HG03469 (cell line): ENCODE data around the gene ROS1.

Experiments
- ATAC-seq: cut with Tn5 transposase; IDR thresholded peaks from one replicate; pipeline ENCODE4 v1.9.1; 2021; ENCODE audit warnings: mild to moderate bottlenecking, moderate library complexity, moderate number of reproducible peaks; ENCODE audit not compliant: unreplicated experiment

ROS1 gene

GRCh38 chr6:117311726-117312125, 114.0 kb downstream of the ROS1 start:
- ATAC-seq, result no peak

DNA sequence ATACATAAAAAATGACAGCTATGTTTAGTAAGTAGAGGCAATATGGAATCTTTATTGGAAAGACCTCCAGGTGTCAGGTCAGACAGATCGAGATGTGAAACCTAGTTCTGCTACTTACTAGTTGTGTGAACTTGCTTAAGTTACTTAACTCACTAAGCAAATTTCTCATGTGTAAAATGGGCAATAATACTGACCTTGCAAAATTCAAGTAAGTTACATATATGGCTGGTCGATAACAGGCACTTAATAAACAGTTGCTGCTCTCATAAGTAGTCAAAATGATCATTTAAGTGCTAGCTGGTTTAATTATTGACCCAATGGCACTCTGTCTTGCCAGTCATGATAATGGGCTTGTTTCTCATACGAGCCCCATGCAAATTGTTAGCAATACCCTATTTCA, 114.4 kb downstream of the ROS1 start:
- ATAC-seq, result no peak

- no peak for ATAC-seq
These were observed 116.1 kb downstream of the ROS1 start for GRCh38 chr6:117309611-117310010.

GRCh38 chr6:117309069-117309468, 116.7 kb downstream of the ROS1 start:
- no peak for ATAC-seq

DNA sequence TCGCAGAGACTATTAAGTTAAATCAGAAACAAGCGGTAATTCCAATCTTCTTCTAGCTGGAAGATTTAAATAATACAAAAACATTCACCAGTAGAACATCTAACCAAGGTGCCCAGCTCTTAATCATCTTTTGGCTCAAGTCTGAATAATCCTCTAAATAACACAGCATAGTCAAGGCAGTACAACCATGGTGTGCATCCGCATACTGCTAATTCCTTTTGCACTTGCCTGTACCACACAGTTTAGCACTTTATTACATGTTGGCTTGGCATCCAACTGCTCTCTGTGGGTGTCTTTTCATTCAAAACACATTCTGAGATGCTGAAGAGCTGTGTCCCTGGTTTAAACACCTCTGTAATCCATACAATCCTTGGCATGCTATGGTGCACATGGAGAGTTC, 118.1 kb downstream of the ROS1 start:
- ATAC-seq, result no peak

- ATAC-seq, result no peak
These were observed 119.4 kb downstream of the ROS1 start for GRCh38 chr6:117306227-117306790.

DNA sequence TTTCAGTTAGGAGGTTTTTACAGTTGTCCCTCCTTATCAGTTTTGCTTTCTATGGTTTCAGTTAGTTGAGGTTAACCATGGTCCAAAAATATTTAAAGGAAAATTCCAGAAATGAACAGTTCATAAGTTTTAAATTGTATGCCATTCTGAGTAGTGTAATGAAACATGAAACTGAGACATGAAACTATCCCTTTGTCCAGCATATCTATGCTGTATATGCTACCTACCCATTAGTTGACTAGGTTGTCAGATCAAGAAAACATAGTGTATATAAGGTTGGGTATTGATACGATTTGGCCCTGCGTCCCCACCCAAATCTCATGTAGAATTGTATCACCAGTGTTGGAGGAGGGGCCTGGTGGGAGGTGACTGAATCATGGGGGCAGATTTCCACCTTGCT, 121.3 kb downstream of the ROS1 start:
- no peak for ATAC-seq

GRCh38 chr6:117303323-117303722, 122.4 kb downstream of the ROS1 start:
- no peak for ATAC-seq

DNA sequence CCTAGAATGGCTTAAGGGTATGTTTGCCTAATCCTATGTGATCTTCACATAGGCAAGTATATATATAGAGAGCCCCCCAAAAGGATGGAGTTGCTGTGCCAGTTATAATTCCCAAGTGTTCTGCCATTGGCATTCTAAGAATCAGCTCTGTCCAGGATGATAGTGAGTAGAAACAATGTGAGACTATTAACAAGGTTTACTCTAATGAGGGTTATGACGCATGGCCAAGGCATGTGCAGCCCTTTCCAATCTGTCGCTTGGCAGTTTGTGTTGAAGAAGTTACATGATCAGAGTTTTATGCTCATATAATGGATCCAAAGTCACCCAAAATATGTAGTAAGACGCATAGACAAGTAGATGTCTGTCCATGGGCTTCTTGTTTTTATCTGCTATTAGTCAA, 126.8 kb downstream of the ROS1 start:
- ATAC-seq, result no peak

DNA sequence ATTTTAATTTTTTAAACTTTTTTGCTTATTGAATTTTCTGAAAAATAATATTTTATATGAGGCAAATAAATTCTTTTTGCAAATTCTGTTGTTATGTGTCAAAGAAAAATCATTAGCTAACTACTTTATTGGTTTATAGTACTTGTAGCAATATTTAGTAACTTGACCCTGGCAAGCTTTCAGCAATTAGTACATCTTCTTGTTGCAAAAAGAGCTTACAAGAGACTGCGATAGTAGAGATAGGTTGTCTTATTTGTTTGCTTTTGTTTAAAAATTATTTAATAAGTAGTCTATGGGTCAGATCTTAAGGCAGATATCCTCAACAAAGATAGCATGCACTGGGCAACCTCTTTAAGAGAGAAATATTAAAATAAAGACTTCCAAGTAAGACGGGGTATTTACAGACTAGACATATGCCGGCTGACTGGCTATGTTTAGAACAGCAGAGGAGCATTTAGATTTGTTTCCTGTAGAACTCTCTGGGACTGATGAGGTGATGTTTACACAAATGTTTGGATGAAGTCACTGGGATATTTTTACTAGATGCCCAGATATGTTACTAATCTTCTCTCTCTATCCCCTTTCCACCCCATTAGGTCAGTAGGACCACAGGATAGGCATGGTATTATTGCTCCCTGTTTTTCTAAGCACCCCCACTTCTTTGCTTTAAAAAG, 135.4 kb downstream of the ROS1 start:
- no peak for ATAC-seq

- ATAC-seq, result no peak
These were observed 137.5 kb downstream of the ROS1 start for GRCh38 chr6:117288083-117288715.

DNA sequence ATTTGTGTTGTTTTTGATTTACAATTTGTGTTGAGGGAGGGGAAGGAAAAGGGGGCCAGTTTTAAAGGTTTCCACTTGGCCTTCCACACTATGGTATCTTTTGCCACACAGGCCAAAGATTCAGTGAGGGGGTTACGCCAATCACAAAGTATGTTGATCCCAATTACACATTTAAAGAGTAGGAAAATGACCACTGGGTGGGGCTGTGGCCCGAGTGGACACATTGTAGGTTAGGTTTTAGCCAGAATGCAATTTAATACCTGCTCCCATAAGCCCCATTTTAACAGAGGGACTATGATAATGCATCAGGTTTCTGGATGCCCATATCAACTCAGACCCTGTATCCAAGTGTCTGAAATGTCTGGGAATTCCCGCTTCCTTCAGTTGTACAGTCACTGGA, 144.8 kb downstream of the ROS1 start:
- ATAC-seq, result no peak

- ATAC-seq, result no peak
These were observed 148.9 kb downstream of the ROS1 start for GRCh38 chr6:117276778-117277316.

DNA sequence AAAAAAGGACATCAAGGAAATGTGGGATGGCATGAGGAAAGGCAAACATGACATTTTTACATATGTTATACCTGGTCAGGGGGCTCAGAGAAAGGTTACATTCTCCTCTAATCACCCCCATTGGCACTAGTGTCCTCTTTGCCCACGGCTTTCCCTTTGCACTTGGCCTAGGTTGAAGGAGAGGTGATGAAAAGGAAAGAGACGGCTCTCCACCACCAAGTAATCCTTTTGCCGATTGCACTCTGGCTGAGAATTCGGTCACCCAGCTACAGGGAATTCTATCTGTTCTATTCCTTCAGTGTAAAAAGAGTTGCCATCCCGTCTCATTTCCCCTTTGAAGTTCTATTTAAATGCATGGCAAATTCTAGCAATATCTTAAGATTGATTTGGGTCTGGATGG, 150.0 kb downstream of the ROS1 start:
- no peak for ATAC-seq

DNA sequence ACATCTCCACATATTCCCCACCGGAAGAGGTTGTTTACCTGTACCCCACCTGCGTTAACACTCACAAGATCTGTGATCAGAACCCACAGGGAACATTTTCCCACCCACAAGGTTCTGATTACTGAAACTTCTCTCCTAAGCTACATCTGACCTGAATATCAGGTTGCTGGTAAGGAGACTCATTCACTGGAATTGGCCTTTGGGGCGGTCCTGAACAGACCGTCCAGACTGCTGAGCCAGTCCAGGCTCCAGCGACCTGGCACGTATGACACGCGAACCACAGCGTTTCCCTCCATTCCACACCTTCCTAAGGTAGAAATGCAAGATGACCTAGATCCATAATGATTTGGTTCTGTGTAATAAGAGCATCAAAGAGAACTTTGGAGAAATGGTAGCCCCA, 150.5 kb downstream of the ROS1 start:
- no peak for ATAC-seq

DNA sequence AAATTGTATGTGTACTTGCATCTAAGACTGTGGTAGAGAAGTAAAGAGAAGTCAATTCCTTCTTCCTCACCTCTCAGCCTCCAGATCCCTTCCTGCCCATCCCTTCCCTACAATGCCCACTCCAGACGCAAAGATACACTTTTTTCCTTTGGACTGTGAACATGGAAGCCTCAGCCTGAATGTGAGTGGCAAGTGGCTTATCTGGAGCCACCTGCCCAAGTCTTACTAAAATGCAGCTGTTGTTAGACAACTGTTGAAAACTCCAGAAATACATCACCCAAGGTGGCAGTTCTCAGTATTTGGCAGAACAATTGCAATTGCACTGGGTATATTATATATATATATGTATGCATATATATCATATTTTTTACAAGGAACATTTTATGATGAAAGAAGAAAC, 152.9 kb downstream of the ROS1 start:
- ATAC-seq, result no peak

- ATAC-seq, result no peak
These were observed 153.5 kb downstream of the ROS1 start for GRCh38 chr6:117272032-117272866.

DNA sequence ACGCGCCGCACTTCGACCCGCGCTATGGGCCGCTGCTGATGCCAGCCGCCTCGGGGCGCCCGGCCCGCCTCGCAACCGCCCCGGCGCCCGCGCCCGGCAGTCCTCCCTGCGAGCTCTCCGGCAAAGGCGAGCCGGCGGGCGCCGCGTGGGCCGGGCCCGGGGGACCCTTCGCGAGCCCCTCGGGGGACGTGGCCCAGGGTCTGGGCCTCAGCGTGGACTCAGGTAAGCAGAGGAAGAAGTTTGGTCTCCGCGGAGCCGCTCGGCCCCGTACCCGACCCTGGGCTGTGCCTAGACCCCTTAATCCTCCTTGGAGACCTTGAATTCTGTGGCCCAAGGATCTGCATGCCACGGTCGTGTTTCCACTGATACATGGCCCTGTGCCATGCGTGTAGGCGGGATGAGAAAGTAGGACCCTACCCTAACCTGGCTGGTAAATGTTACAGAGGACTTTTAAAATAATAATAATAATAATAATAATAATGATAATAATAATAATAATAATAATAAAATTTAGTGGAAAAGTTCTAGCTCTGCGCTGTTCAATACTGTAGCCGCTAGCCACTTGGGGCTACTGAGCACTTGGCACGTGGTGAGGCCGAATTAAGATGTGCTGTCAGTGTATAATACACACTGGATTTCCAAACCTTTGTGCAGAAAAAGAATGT, 154.8 kb downstream of the ROS1 start:
- no peak for ATAC-seq

DNA sequence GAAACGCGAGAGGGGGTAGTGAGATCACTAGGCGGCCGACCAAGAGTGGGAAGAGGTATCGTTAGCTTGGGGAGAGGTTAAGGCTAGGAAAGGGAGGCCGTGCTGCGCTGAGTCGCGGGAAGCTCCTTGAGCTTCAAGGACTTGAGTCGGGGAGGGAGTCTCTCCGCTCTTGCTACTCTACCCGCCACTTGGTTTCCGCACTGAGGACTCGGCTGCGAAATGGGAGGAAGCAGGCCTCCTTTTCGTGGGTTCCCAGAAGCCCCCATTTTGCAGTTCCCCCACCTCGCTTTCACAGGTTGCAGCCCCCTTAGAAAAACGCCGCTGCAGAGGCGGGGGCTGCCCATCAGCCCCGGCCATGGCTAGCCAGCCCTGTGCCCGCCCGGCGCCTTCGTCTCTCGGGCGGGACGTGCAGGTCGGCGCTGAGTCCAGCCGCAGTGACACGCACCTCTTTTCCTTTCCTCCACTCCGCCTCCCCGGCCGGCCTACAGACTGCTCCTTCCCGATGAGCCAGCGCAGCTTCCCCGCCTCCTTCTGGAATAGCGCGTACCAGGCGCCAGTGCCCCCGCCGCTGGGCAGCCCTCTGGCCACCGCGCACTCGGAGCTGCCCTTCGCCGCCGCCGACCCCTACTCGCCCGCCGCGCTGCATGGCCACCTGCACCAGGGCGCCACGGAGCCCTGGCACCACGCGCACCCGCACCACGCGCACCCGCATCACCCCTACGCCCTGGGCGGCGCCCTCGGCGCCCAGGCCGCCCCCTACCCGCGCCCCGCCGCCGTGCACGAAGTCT, 155.5 kb downstream of the ROS1 start:
- ATAC-seq, result no peak

DNA sequence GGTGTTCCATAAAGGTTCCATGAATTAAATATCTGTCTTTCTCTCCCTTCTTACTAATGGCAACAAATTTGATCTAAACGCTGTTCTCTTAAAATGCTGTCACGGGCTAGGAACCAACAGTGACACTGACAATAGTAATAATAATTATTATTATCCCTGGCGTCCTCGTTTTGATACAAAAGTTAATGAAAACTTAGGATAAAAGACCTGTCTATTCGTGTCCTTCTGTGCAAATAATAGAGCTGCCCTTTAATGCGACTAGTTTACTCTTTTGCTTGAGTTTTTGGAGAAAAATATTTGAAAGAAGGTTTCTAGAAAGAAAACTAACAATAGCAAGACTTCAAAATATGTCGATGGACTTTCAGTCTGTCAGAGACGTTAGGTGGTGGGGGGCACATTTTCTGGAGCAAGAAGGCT, 156.1 kb downstream of the ROS1 start:
- no peak for ATAC-seq
